ENCODE measurements around the gene PRKACA.

PRKACA gene

DNA sequence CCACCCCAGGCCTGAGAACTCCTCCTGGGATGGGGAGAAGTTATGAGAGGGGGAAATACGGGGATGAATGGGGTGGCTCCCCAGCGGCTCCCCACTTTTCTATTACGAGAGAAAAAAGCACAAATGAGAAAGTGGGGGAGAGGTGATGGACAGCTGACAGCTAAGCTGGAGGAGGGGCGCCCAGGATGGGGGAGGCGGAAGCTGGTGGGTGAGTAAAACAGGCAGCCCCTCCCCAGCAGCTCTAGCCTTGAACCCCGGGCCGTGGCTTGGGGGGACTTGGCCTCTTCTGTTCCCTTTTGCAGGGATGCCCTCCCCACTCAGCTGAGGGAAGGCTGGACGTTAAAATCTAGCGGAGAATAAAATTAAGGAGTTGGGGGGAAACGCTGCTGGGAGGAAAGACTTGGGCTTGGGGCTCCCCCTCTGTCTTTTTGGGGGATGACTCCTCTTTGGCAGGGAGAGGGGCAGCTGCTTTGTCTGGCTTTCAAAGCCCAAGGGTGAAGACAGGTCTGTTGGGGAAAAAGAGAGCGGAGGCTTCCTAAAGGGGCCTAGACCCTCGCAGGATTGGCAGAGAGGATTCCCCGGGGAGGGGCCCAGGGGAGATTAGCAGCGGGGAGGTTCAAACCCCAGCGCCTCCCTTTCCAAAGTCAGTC is 25.6 kb downstream of the PRKACA start:
- peak; percentile 27 for DNase-seq

DNA sequence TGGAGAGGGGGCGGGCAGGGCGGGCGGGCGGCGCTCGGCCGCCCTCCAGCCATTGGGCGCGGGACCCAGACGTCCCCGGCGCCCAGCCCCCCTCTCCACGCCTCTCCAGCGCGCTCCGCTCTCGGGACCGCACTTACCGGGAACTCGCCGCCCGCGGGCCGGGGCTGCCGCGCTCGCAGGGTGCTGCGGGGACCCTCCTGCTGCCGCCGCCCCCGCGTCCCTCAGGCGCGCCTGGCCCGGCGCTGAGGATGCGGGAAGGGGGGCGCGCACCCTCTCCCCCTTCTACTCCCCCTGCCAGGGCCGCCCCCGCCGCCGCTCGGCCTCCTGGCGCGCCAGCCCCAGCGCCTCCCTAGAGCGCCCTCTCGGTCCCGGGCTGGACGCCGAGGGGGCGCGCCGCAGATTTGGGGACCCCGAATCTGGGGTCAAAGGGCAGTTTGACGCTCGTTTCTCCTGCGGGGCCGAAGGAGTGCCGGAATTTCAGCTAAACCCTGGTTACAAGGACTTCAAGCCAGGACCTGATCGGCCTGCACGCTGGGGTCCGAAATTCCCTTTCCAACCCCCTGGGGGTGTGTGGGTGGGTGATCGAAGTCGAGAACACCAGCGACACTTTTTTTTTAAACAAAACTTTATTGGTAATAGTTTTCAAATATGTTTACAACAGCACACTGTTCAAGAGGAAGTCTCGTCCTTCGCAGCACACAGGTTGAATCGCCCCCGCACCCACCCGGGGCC is 26.3 kb downstream of the PRKACA start:
- peak; percentile 42 for DNase-seq

DNA sequence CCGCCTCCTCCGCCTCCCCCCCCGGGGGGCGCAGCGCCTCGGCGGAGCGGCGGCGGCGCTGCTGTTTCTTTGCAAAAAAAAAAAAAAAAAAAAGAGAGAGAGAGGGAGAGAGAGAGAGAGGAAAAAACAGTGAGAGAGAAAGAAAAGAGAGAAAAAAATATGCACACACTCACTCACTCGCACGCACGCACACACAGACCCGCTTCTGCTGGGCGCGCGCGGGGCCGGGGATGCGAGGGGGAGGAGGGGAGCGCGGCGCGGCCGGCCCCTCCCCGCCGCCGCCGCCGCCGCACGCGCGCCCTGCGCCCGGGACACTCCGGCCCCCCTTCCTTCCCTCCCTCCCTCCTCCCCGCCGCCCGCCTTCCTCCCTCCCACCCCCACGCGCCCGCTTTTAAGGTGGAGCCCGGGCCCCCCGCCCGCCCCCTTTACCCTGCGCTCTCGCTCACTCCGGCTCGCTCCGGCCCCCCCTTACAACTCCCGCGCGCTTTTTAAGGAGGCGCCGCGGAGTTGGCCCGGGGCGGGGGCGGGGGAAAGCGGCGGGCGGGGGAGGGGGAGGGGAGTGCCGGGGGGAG is 27.0 kb downstream of the PRKACA start, which contains the start of gene SAMD1:
Gene SAMD1, minus strand, starts transcription at position 243 of the 572 bp plus-strand sequence.
- DNase-seq = peak; percentile 78

DNA sequence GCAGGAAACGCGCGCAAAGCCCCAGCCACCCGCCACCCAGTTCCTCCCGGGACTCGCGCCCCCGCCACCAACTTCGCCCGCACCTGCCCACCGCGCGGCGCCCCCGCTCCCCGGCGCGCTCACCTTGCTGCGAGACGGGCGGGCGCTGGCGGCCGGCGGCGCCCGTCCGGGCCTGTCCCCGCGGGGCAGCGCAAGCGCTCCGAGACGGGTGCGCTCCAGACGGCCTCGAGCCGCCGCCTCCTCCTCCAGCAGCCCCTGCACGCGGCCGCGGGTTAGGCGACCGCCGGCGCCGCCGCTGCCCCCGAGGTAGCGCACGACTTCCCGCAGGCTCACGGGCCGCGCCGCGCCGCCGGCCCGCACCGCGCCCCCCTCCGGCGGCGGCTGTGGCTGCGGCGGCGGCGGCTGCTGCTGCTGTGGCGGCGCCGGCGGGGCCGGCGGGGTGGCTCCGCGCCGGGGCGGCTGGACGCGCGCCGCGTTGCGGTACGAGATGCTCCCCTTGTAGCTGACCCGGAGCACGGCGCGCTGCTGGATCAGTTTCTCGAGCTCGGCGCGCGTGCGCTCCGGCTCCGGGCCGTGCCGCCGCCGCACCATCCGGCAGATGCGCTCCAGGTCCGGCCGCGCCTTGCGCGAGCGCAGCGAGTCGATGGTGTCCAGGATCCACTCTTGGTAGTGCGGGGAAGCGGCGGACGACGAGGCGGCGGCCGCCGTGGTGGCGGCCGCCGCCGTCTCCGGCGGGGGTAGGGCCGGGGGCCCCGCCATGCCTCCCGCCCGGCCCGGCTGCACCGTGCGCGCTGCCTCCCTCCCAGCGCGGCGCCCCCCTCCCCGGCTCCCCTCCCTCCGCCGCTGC is 27.7 kb downstream of the PRKACA start:
- peak; percentile 31 for DNase-seq

DNA sequence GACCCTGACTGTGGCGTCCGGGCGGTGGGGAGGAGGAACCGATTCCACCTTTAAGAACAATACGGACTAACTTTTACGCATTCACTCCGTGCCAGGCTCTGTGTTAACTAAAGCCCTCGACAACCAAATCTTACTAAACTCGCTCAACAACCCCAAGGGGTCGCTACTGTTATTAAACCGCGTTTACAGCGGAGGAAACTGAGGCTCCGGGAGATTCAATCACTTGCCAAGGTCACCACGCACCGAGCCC is 28.2 kb downstream of the PRKACA start:
- no peak for DNase-seq

DNA sequence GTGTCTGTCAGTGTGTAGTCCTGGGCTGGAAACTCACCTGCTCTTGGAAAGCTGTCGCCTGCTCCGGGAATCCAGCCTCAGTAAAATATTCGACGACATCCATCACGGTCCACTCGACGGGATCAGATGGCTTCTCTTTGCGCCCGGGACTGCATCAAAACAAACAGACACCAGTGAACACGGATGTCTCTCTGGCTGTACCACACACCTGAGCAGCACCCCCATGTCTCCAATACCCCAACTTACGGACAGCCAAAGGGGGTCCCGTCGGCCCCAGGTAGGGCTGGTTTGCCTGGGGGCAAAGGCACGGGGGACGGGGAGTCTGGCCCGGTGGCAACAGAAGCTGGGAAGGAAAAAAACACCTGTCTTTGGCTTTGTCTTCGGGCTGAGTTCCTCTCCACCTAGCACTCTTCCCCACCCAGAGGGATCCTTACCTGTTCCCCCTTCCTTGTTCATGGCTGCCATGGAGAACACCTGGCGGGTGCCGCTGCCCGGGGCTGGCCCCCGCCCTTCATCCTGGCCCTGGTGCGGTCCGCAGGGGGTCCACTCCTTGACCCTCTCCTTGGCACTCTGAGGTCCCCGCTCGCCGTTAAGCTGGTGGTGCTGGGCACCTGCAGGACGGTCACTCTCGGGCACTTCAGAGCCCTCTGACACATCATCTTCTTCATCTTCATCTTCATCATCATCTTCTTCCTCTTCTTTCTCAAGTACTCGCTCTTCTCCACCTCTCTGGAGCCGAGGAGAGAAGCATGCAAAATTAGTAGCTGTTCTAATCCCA is 28.7 kb downstream of the PRKACA start:
- DNase-seq = no peak

DNA sequence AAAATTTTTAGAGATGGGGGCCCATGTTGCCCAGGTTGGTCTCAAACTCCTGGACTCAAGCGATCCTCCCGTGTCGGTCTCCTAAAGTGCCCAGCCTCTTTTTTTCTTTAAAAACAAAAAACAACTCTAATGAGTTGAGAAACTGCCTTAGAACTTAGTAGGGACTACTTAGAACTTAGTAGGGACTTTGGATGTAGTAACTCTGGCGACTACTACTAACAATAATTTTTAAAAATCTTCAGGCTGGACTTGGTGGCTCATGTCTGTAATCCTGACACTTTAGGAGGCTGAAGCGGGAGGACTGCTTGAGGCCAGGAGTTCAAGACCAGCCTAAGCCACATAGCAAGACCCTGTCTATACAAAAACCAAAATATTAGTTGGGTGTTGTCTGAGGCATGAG is 31.5 kb downstream of the PRKACA start:
- DNase-seq = no peak

DNA sequence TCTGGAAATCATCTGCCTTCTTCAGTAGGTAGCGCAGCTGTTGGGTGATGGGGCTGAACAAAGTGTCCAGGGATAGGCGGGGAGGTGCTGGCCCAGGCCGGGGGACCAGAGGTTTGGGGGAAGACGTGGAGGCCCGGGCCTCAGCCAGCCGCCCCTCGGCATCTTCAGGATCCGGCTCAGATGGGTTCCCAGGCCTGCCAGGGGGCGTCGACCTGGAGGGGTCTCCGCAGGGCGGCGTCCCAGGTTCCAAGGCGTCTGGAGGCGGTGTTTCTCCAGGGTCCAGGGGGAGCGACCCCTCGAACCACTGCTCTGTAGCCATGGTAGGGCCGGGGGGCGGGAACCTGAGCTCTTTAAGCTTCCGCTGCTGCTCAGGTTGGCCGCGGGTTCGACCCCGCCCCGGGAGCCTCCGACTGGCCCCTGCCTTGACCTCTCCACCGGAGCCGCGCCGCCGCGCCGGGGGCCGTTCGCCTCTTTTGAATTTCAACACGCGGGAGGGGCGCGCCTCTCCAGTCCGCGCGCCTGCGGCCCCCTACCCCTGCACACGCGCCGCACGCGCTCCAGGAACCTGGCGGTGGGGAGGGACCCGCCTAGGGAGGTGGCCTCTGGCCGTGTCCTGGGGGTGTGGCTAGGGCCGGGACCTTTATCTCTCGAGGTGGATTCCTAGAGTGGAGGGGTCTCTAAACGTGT is 32.1 kb downstream of the PRKACA start, which contains the start of gene C19orf67:
Gene C19orf67, minus strand, starts transcription at position 475 of the 687 bp plus-strand sequence. Its CDS starts 156 bp downstream, at position 319.
- DNase-seq = no peak

DNA sequence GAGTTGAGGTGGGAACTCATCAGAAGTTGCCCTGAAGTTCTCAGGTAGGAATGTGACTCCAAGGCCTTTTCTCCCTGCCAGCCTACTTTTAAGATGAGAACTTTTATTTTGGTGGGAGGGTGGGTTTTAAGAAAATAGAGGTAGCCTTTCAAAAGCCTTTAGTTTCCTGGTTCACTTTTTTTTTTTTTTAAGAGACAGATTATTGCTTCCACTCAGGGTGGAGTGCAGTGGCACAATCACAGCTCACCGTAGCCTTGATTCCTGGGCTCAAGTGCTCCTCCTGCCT is 34.9 kb downstream of the PRKACA start:
- DNase-seq = no peak

DNA sequence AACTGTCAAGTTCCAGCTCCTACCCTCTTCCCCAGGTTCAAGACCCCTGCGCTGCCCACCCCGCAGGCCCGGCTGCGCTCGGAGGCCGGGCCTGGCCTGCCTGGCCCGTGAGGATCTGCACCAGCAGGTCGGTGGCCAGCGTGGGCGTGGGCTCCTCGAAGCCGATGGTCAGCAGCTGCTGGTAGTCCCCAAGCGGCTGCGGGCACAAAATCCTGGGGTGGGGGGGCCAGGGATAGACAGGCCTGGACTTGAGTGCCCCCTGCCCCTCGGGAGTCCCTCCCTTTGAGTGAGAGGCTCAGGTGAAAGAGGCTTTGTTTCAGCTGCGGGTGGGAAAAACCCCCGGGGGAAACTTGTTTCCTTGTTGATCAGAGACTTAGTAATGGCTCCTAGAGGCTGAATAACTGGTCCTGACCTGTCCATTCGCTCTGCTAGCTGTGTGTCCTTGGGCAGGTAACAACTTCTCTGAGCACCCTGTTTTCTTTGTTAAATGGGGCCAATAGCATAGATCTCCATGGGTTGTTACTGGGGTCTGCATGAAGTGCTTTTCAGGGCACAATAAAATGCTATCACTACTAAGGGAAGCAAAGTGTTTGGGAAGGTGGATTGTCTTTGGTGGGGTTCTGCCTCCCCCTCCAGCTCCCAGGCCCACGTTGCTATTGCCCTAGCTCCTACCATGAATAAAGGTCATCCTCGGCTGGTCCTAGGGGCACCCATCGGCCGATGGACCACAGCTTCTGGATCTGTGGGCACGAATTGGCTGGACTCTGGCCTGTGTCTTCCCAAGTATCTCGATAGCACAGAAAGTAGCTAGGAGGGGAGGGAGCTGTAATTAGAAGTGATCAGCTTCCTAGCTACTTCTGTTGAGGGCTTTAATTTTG is 35.5 kb downstream of the PRKACA start:
- DNase-seq = no peak

DNA sequence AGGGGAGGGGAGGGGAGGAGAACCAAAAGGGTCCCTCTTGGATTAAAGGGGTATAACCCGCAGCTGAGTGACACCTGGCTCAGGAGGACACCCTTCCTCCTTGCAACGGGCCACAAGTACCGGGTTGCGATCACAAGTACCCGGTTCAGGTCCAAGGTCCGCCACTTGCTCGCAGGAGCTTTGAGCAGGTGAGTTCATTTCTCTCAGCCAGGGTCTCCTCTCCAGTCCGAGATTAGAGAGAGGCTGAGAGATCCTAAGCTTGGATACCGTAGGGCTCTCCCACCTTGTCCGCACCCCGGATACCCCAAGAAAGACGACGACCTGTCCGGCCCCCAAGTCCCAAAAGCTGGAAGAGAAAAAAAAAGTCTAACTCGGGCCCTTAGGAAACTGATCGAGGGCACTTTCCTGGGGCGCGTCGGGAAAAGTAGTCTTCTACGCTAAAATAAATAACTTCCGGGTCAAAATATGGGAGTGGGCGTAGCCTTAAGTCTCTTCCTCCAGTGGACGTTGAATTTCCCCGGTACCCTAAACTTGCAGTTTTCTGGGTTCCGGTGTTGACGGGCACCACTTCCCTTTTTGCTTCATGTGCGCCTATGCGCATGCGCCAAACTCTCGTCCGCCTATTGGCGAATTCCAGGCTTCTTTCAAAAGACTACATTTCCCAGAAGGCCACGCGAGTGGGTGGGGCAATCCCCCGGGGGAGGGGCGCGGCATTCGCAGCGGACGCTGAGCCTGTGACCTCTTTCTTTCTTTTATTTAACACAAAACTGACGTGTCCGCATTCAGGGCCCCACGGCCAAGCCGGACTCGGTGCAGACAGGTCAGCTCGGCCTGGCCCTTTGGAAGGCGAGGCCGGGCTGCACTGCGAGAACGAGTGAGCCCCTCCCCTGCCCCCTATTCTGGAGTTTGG is 36.4 kb downstream of the PRKACA start:
- peak; percentile 100 for DNase-seq

DNA sequence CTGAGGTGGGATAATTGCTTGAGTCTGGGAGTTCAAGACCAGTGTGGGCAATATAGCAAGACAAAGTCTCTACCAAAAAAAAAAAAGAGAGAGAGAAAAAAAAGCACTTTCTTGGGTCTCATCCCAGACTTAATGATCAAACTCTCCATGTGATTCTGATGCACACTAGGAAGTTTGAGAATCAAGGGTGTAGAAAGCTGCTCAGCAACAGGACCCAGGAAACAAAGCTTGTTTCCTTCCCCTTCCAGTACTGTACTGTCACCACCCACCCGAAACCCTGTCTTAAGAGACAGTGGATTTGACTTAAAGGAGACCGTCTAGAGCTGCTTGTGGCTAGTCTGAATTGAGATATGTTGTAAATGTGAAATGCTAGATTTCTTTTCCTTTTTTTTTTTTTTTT is 39.2 kb downstream of the PRKACA start:
- DNase-seq = no peak

DNA sequence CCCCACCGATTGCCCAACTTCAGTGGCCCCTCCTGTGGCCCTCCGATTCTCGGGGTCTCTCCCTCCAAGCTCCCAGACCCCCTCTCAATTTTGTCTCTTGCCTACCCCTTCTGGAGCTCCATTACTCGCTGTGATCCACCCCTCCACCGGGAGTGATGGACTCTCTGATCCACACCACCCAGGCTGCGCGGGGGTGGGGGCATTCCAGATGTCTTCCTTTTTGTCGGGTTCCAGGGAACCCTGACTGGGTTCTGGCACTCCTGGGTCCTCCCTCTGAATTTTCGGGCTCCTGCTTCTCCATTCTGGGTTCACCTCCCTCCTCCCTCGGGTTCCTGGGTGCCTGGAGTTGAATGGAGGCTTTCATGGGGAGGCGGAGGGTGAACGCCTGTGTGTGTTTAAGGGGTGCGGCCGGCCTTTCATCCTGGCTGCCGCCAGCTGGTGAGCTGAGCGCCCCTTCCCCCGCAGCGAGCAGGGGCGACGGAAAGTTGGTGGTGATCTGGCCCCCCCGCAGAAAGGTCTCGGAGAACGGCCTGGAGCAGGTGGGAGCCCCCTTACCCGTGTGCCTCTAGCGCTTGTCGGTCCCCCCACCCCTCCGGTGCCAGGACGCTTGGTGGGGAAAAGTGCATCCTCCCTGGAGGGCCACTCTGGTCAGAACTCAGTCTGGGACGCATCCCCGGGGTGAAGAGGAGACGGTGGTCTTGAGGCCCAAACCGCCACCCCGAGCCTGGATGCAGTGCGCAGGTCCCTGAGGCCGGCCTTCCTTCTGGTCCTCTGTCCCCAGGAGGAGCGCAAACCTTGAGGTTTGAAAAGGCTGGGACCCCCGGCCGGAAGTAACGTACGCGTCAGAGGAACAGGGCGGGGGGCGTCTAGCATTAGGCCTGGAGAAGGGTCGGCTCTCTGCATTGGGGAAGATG is 43.4 kb downstream of the PRKACA start:
- no peak for DNase-seq

DNA sequence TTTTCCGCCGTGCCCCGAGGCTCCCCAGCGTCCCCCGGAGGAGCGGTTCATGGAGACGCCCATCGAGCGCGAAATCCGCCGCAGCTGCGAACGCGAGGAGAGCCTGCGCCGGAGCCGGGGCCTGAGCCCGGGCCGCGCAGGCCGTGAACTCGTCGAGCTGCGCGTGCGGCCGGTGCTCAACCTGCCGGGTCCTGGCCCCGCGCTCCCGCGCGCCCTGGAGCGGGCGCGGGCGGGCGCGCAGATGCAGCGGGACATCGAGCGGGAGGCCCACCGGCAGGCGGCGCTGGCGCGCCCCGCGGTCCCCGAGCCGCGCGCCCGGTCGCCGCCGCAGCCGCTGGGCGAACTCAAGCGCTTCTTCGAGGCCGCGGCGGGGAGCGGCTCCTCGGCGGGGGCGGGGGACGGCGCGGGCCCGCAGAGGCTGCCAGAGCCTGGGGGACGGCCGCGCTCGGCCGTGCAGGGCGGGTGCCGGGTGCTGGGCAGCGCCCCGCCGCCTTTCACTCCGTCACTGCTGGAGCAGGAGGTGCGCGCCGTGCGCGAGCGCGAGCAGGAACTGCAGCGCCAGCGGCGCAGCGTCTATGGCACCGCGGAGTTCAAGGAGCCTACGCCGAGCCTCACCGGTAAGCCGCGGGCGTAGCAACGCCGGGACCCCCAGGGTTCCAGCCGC is 44.2 kb downstream of the PRKACA start:
- DNase-seq = peak; percentile 64

DNA sequence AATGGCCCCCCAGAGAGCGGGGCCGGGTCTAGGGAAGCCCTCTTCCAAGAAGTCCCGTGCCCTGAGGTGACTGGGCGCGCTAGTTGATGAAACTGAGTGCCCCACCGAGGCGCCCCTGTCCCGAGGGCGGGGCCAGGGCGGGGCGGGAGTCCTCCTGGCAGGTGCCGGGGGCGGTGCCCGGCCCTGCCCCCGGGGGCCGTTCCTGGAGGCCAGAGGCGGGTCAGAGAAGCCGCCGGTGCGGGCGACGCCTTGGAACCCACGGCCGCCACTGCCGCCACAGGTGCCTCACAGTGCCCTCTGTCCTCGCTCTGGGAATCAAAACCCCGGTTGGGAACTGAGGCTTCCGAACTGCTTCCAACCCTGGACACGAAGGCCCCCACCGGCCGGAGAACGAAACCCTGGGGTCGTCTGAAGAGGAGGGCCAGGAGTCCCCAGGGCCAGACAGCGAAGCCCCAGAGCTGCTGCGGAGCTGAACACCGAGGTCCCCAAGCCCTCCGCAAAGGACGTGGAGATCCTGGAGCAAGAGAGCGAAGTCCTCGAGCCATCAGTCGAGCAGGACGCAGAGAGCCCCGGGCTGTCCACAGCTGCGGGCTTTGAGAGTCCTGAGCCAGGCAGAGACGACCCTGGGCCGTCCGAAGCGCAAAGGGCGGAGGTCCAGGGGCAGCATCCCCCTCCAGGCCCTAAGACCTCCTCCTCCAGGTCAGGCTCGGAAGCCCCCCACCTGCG is 44.9 kb downstream of the PRKACA start, which contains the start of gene MISP3:
Gene MISP3, plus strand, starts transcription at position 252 of the 726 bp plus-strand sequence. CDS start 524 bp downstream, outside the sequence.
- DNase-seq = no peak

DNA sequence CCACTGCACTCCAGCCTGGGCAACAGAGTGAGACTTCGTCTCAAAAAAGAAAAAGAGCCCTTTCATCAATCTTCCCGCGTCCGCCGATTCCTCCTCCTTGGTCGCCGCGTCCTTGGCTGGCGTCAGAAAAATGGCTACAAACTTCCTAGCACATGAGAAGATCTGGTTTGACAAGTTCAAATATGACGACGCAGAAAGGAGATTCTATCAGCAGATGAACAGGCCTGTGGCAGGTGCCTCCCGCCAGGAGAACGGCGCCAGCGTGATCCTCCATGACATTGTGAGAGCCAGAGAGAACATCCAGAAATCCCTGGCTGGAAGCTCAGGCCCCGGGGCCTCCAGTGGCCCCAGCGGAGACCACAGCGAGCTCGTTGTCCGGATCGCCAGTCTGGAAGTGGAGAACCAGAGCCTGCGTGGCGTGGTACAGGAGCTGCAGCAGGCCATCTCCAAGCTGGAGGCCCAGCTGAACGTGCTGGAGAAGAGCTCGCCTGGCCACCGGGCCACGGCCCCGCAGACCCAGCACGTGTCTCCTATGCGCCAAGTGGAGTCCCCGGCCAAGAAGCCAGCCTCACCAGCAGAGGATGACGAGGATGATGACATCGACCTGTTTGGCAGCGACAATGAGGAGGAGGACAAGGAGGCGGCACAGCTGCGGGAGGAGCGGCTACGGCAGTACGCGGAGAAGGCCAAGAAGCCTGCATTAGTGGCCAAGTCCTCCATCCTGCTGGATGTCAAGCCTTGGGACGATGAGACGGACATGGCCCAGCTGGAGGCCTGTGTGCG is 47.1 kb downstream of the PRKACA start:
- DNase-seq = no peak

DNA sequence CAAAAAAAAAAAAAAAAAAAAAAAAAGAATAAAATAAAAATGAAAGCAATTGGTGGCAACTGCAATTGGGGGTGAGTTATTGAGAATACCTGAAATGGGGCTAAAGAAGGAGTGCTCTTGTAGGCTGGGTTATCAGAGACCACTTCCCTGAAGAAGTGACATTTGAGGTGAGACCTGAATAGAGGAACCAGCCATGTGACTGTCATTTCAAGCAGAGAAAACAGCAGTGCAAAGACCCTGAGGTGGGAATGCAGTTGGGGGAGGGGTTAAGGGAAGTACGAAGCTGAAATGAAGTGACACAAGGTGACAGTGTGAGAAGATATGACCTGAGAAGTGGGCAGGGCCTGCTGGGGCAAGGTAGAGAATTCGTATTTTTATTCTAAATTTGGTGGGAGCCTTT is 51.4 kb downstream of the PRKACA start:
- no peak for DNase-seq
